ENCODE results near the gene CFAP97D2.
"Not testable (repeated sequence)": the region's sequence is repeated elsewhere in the genome, so short reads cannot be mapped to it uniquely, and the experiment has no call there.

Gene CFAP97D2

DNA sequence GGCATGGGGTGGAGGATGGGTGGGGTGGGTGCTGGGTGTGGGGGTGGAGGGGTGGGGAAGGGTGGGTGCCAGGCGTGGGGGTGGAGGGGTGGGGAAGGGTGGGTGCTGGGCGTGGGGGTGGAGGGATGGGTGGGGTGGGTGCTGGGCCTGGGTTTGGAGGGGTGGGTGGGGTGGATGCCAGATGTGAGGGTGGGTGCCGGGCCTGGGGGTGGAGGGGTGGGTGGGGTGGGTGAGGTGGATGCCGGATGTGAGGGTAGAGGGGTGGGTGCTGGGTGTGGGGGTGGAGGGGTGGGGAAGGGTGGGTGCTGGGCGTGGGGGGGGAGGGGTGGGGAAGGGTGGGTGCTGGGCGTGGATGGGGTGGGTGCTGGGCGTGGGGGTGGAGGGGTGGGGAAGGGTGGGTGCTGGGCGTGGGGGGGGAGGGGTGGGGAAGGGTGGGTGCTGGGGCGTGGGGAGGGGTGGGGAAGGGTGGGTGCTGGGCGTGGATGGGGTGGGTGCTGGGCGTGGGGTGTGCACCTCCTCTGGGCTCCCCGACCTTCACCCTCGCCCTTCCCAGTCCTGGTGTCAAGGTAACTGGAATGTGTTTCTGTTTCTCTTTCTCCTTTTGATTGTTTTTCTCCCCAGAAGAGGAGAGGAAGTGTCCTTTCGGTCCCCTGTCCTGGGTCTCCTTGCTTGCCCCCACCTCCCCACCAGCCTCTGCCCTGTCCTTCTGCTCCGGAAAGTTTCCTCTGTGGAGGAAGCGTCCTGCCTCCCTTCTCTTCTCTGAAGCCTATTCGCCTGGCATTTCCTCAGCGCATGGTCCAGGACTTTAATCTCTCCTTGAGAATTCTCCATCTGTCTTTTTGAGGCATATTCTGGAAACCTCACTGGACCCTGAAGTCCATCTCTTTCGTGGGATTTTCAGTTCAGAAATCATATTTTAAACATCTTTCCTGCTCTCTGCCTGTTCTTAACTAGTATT, 22.9 kb upstream of the CFAP97D2 start:
- Histone ChIP-seq H3K9me3 (ENCODE audit: insufficient read depth, low read length) (no peaks in the 10 kb centered on the region), H3K9ac (ENCODE audit: insufficient read length, low read depth) (no peak overlapping the region), H3K4me3 (ENCODE audit: insufficient read length, low read depth) (no peak overlapping the region), H3K36me3 (ENCODE audit: insufficient read depth, insufficient read length, low read length) (no peaks in the 10 kb centered on the region), H3K27me3 (ENCODE audit: insufficient read depth, insufficient read length) (peaks cover 26% of the 10 kb centered on the region), H3K4me1 (ENCODE audit: insufficient read depth, insufficient read length) (peaks cover 6% of the 10 kb centered on the region)
- DNase-seq (ENCODE audit: low read depth, low spot score): no peak
- no peak for TF ChIP-seq YY1 (IDR thresholded peaks at IDR 0.05; ENCODE audit: insufficient read depth, insufficient read length)
- TF ChIP-seq SUZ12 (IDR thresholded peaks at IDR 0.05; ENCODE audit: extremely low read depth, insufficient read depth, insufficient read length): no peak
- no peak for TF ChIP-seq ZNF274 (IDR thresholded peaks at IDR 0.05; ENCODE audit: low read depth, low read length)

GRCh38 chr13:114157869-114158495, 21.1 kb upstream of the CFAP97D2 start:
- Histone ChIP-seq H3K9me3 (ENCODE audit: insufficient read depth, low read length) (no peaks in the 10 kb centered on the region), H3K4me3 (ENCODE audit: insufficient read length, low read depth) (no peak overlapping the region), H3K27me3 (ENCODE audit: insufficient read depth, insufficient read length) (peaks cover 17% of the 10 kb centered on the region), H3K36me3 (ENCODE audit: insufficient read depth, insufficient read length, low read length) (no peaks in the 10 kb centered on the region), H3K4me1 (ENCODE audit: insufficient read depth, insufficient read length) (peaks cover 6% of the 10 kb centered on the region), H3K9ac (ENCODE audit: insufficient read length, low read depth) (no peak overlapping the region)
- no peak for DNase-seq (ENCODE audit: low read depth, low spot score)
- TF ChIP-seq YY1 (IDR thresholded peaks at IDR 0.05; ENCODE audit: insufficient read depth, insufficient read length) (no peak), SUZ12 (IDR thresholded peaks at IDR 0.05; ENCODE audit: extremely low read depth, insufficient read depth, insufficient read length) (no peak), ZNF274 (IDR thresholded peaks at IDR 0.05; ENCODE audit: low read depth, low read length) (no peak)

DNA sequence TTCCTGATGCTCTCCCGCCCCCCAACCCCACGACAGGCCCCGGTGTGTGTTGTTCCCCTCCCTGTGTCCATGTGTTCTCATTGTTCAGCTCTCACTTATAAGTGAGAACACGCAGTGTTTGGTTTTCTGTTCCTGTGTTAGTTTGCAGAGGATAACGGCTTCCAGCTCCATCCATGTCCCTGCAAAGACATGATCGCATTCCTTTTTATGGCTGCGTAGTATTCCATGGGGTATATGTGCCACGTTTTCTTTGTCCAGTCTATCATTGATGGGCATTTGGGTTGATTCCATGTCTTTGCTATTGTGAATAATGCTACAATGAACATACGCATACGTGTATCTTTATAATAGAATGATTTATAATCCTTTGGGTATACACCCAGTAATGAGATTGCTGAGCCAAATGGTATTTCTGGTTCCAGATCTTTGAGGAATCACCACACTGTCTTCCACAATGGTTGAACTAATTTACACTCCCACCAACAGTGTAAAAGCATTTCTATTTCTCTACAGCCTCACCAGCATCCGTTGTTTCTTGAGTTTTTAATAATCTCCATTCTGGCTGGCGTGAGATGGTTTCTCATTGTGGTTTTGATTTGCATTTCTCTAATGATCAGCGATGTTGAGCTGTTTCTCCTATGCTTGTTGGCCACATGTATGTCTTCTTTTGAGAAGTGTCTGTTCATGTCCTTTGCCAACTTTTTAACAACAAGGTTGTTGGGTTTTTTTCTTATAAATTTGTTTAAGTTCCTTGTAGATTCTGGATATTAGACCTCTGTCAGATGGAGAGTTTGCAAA, 20.0 kb upstream of the CFAP97D2 start:
- not testable (repeated sequence) for H3K27me3 ChIP-seq (ENCODE audit: insufficient read depth, insufficient read length); H3K4me3 ChIP-seq (ENCODE audit: insufficient read length, low read depth); H3K9me3 ChIP-seq (ENCODE audit: insufficient read depth, low read length); H3K4me1 ChIP-seq (ENCODE audit: insufficient read depth, insufficient read length); H3K36me3 ChIP-seq (ENCODE audit: insufficient read depth, insufficient read length, low read length); DNase-seq (ENCODE audit: low read depth, low spot score); H3K9ac ChIP-seq (ENCODE audit: insufficient read length, low read depth)

DNA sequence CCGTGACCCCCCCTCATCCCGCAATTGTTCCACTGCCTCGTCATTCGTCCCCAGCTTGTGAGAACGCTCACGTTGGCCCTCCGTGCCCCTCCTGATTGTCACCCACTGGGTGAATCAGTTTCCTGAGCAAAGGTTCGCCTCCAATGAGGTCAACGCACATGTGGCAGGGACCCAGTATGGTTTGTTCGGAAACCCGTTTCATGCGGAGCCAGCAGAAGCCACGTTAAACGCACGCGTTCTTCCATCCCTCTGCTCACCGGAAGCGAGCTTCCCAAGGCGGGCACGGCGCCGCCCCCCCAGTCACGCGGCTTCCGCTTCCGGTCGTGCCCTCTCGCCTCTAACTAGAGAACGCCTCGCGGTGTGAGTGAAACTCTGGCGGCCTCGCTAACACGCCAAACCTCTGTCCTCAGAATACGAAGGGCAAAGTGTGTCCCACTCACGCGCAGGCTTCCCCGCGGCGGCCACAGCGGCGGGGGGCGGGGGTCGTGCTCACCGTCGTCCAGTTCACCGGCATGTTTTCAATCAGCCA, 18.0 kb upstream of the CFAP97D2 start:
- Histone ChIP-seq H3K27me3 (ENCODE audit: insufficient read depth, insufficient read length) (peaks cover 5% of the 10 kb centered on the region), H3K4me3 (ENCODE audit: insufficient read length, low read depth) (no peak overlapping the region), H3K9ac (ENCODE audit: insufficient read length, low read depth) (no peak overlapping the region), H3K36me3 (ENCODE audit: insufficient read depth, insufficient read length, low read length) (no peaks in the 10 kb centered on the region), H3K4me1 (ENCODE audit: insufficient read depth, insufficient read length) (peaks cover 5% of the 10 kb centered on the region), H3K9me3 (ENCODE audit: insufficient read depth, low read length) (no peaks in the 10 kb centered on the region)
- no peak for DNase-seq (ENCODE audit: low read depth, low spot score)
- TF ChIP-seq YY1 (IDR thresholded peaks at IDR 0.05; ENCODE audit: insufficient read depth, insufficient read length) (no peak), SUZ12 (IDR thresholded peaks at IDR 0.05; ENCODE audit: extremely low read depth, insufficient read depth, insufficient read length) (no peak), ZNF274 (IDR thresholded peaks at IDR 0.05; ENCODE audit: low read depth, low read length) (no peak)

- Histone ChIP-seq H3K9me3 (ENCODE audit: insufficient read depth, low read length) (no peaks in the 10 kb centered on the region), H3K9ac (ENCODE audit: insufficient read length, low read depth) (no peak overlapping the region), H3K36me3 (ENCODE audit: insufficient read depth, insufficient read length, low read length) (no peaks in the 10 kb centered on the region), H3K27me3 (ENCODE audit: insufficient read depth, insufficient read length) (peaks cover 5% of the 10 kb centered on the region), H3K4me1 (ENCODE audit: insufficient read depth, insufficient read length) (peaks cover 8% of the 10 kb centered on the region), H3K4me3 (ENCODE audit: insufficient read length, low read depth) (no peak overlapping the region)
- TF ChIP-seq SUZ12 (IDR thresholded peaks at IDR 0.05; ENCODE audit: extremely low read depth, insufficient read depth, insufficient read length) (no peak), ZNF274 (IDR thresholded peaks at IDR 0.05; ENCODE audit: low read depth, low read length) (no peak), YY1 (IDR thresholded peaks at IDR 0.05; ENCODE audit: insufficient read depth, insufficient read length) (no peak)
- DNase-seq (ENCODE audit: low read depth, low spot score): no peak
Observed at GRCh38 chr13:114161644-114162532, 17.2 kb upstream of the CFAP97D2 start.

GRCh38 chr13:114162533-114162922, 16.5 kb upstream of the CFAP97D2 start:
- Histone ChIP-seq H3K4me1 (ENCODE audit: insufficient read depth, insufficient read length) (peaks cover 8% of the 10 kb centered on the region), H3K36me3 (ENCODE audit: insufficient read depth, insufficient read length, low read length) (no peaks in the 10 kb centered on the region), H3K9ac (ENCODE audit: insufficient read length, low read depth) (no peak overlapping the region), H3K4me3 (ENCODE audit: insufficient read length, low read depth) (no peak overlapping the region), H3K9me3 (ENCODE audit: insufficient read depth, low read length) (no peaks in the 10 kb centered on the region), H3K27me3 (ENCODE audit: insufficient read depth, insufficient read length) (peaks cover 5% of the 10 kb centered on the region)
- DNase-seq (ENCODE audit: low read depth, low spot score): no peak
- TF ChIP-seq YY1 (IDR thresholded peaks at IDR 0.05; ENCODE audit: insufficient read depth, insufficient read length): no peak
- no peak for TF ChIP-seq SUZ12 (IDR thresholded peaks at IDR 0.05; ENCODE audit: extremely low read depth, insufficient read depth, insufficient read length)
- no peak for TF ChIP-seq ZNF274 (IDR thresholded peaks at IDR 0.05; ENCODE audit: low read depth, low read length)
